ENCODE data around the gene DNAJB14.

- no peak for TF ChIP-seq NFIC (IDR thresholded peaks at IDR 0.05)
- TF ChIP-seq RAD21 (IDR thresholded peaks at IDR 0.05; ENCODE audit: low read depth): no peak
- TF ChIP-seq USF1 (IDR thresholded peaks at IDR 0.05): no peak
- no peak for TF ChIP-seq YY1 (IDR thresholded peaks at IDR 0.05; ENCODE audit: low read depth)
- no peak for TF ChIP-seq MAX (IDR thresholded peaks at IDR 0.05)
- no peak for TF ChIP-seq CREB1 (IDR thresholded peaks at IDR 0.05; ENCODE audit: low read depth)
- TF ChIP-seq, protein P1, sequence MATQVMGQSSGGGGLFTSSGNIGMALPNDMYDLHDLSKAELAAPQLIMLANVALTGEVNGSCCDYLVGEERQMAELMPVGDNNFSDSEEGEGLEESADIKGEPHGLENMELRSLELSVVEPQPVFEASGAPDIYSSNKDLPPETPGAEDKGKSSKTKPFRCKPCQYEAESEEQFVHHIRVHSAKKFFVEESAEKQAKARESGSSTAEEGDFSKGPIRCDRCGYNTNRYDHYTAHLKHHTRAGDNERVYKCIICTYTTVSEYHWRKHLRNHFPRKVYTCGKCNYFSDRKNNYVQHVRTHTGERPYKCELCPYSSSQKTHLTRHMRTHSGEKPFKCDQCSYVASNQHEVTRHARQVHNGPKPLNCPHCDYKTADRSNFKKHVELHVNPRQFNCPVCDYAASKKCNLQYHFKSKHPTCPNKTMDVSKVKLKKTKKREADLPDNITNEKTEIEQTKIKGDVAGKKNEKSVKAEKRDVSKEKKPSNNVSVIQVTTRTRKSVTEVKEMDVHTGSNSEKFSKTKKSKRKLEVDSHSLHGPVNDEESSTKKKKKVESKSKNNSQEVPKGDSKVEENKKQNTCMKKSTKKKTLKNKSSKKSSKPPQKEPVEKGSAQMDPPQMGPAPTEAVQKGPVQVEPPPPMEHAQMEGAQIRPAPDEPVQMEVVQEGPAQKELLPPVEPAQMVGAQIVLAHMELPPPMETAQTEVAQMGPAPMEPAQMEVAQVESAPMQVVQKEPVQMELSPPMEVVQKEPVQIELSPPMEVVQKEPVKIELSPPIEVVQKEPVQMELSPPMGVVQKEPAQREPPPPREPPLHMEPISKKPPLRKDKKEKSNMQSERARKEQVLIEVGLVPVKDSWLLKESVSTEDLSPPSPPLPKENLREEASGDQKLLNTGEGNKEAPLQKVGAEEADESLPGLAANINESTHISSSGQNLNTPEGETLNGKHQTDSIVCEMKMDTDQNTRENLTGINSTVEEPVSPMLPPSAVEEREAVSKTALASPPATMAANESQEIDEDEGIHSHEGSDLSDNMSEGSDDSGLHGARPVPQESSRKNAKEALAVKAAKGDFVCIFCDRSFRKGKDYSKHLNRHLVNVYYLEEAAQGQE (IDR thresholded peaks at IDR 0.05; ENCODE audit: low read depth): no peak
- no peak for TF ChIP-seq EP300 (IDR thresholded peaks at IDR 0.05; ENCODE audit: borderline replicate concordance)
- no peak for TF ChIP-seq ZBTB7A (IDR thresholded peaks at IDR 0.05; ENCODE audit: low read depth)
- TF ChIP-seq TCF12 (IDR thresholded peaks at IDR 0.05; ENCODE audit: low read depth): no peak
- TF ChIP-seq FOXM1 (IDR thresholded peaks at IDR 0.05; ENCODE audit: borderline replicate concordance, low read depth): no peak
- no peak for TF ChIP-seq TAF1 (IDR thresholded peaks at IDR 0.05; ENCODE audit: low read depth)
- TF ChIP-seq CEBPB (IDR thresholded peaks at IDR 0.05): no peak
Measured at GRCh38 chr4:99991741-99992140, 45.3 kb upstream of the DNAJB14 start.

Measured in Ishikawa (cell line).